H54 (cell line): ENCODE measurements around the gene CRYBB1.
A peak's percentile ranks its signal among the peaks of the same experiment; 100 is the strongest.

ENCODE experiments used
- DNase-seq: peaks from one replicate; pipeline ENCODE4 v3.0.0; 2011; ENCODE audit warnings: low spot score, mixed read lengths; ENCODE audit not compliant: insufficient read length
- FAIRE-seq: peaks from 3 replicates; lab custom pipeline; 2011; peaks lifted over from hg19 to GRCh38; lab: Jason Lieb, UNC
- POLR2A ChIP-seq: IDR thresholded peaks from 2 replicates; pipeline ENCODE4 v1.6.1; 2011; ENCODE audit warnings: low read depth, mild to moderate bottlenecking, low read length

Gene CRYBB1

DNA sequence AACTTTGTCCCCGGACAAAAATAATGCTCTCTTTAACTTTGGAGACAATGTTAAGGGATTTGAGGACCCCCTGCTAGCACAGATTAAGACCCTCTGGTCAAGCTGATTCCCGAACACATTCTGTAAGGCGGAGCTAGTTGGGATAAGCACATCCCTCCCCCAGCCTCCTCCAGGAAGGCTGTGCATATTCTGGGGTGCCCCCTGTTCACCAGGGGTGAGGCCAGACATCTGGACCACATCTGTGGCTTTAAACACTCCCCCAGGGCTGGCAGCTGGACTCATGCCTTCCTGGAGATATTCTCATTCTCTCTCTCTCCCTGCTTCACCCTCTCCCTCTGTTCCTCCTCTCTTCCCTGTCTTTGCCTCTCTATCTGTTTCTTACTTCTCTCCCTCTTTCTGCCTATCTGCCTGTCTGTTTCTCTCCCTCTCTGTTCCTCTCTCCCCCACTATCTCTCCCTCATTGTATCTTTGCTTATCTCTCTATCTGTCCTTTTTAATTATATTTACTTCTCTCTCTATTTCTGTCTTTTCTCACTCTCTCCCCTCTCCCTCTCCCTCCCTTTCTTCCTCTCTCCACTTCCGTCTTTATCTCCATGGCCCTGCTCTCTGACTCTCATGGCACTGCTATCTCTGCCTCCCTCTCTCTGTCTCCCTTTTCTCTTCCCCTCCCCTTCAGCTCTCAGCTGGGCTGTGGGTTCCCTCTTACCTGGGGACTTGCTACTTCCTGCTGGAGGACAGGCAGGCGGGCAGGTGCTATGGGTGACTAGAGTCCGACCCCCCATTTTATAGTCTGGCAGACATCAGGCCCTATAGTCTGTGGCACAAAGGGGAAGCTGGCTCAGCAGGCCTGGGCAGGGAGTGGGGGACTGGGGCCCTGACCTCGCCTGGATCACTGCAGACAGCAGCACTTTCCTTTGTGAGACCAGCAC lies at the start of gene CRYBB1:
Gene CRYBB1, minus strand, starts transcription at position 757 of the 929 bp plus-strand sequence. CDS start 1,708 bp downstream, outside the sequence.
- FAIRE-seq (no peak), DNase-seq (no peak)
- TF ChIP-seq POLR2A = no peak

DNA sequence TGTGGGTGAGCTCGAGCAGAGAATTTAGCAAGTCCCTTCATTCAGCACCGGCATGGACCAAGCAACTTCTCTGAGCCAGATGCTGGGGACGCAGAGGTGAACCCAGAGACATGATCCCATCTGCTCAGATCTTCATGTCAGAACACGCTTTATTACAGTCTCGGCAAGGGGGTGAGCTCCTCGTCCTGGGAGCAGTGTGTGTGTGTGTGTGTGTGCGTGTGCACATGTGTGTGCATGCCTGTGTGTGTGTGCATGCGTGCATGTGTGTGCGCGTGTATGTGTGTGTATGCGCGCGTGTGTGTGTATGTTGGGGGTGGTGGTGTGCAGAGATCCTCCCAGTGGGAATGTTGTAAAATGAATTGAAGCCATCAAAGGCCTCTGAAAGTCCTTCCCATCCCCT lies 49.3 kb upstream of the CRYBB1 start:
- DNase-seq (no peak), FAIRE-seq (no peak)
- TF ChIP-seq POLR2A = no peak

DNA sequence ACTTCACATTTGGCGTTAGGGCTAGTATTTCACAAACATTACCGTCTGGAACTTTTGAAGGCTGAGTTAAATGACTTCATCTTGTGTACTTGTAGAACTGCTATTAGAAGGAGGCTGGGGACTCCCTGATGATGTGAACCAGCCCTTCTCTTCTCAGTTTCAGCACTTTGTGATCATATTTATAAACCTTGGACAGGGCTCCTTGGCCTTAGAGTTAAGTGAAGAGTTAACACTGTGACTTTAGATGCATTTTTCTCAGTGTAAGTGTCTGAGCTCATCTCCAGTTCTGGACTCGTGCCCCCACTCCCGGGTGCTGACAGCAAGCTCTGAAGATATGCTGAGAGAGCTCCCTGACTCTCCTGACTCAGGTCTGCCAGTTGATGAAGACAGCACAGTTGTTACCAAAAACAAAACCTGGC lies 48.0 kb upstream of the CRYBB1 start:
- DNase-seq = no peak
- no peak for FAIRE-seq
- TF ChIP-seq POLR2A = no peak

DNA sequence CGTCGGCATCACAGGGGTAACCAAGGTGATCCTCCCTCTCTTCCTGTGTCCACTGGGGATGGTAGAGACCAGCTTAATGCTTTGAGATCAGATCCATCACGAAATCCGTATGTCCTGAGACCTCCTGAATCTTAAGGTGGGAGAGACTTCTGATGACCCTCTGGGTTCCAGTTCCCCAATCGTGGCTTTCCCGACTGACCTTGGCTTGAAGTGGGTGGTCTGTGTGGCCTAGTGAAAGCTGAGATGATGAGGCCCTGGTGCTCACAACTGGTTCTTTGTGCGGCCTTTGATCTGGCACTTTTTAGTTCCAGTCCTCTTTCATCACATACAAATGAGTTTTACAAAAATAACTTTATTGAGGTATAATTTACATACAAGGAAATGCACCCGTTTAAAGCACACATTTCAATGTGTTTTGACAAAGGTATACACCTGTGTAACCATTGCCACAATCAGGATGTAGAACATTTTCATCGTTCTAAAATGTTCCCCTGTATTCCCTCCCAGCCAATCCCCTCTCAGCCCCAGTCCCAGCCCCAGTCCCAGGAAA lies 45.6 kb upstream of the CRYBB1 start:
- FAIRE-seq (no peak), DNase-seq (no peak)
- TF ChIP-seq POLR2A = no peak

DNA sequence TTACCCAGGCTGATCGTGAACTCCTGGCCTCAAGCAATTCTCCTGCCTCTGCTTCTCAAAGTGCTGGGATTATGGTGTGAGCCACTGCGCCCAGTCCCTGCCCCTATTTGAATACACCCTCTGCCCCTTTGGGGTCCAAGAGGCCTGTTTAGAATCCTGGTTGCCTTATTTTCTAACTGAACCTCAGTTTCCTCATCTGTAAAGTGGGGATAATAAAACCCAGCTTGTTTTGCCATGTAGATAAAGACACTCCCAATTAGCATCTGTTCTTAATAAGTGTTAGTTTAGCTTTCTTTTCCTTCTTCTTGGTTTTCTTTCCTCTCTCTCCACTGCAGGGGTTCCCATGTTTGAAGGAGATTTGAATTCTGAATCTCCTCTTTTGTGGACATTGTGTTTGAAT lies 44.3 kb upstream of the CRYBB1 start:
- DNase-seq (no peak), FAIRE-seq (no peak)
- no peak for TF ChIP-seq POLR2A

DNA sequence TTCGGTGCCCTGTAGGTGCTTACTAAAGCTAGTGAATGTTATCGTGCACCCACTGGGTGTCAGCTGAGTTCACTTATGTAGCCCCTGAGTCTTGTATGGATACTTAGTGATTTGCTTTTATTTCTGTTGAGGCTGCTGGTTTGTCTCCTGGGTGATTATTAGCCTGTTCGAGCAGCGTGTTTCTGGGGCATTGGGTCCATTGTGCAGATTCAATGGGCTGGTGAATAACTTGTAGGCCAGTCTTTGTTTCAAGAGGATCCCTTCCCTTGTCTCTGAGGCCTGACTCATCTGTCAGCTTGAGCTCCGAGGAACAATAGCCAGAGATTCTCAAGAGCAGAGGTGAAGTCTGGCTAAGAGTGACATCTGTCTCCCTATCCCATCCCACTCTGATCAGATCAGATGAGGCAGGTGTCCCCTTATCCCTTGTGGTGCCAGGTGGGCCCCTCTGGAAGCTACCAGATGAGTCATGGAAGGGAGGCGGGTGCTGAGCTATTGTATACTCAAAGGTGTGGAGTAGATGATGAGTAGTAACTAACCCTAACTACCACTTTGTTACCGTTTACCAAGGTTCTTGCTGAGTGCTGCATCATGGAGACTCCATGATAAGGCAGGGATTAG lies 43.2 kb upstream of the CRYBB1 start:
- no peak for DNase-seq
- TF ChIP-seq POLR2A = no peak
- FAIRE-seq = no peak

DNA sequence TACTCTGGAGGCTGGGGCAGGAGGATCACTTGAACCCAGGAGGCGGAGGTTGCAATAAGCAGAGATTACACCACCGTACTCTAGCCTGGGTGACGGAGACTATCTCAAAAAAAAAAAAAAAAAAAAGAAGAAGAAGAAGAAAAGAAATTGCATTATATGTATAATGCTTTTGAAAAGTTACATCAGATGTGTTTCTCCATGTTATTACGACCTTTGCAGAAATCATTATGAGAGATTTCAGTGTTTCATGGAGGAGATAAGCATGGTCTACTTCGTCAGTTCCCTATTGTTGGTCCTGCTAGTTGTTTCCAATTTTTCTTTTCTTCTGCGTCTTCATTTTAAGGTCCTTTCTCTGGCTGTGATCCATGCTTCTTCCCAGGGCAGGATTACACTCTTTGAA lies 42.5 kb upstream of the CRYBB1 start:
- no peak for FAIRE-seq
- TF ChIP-seq POLR2A = no peak

DNA sequence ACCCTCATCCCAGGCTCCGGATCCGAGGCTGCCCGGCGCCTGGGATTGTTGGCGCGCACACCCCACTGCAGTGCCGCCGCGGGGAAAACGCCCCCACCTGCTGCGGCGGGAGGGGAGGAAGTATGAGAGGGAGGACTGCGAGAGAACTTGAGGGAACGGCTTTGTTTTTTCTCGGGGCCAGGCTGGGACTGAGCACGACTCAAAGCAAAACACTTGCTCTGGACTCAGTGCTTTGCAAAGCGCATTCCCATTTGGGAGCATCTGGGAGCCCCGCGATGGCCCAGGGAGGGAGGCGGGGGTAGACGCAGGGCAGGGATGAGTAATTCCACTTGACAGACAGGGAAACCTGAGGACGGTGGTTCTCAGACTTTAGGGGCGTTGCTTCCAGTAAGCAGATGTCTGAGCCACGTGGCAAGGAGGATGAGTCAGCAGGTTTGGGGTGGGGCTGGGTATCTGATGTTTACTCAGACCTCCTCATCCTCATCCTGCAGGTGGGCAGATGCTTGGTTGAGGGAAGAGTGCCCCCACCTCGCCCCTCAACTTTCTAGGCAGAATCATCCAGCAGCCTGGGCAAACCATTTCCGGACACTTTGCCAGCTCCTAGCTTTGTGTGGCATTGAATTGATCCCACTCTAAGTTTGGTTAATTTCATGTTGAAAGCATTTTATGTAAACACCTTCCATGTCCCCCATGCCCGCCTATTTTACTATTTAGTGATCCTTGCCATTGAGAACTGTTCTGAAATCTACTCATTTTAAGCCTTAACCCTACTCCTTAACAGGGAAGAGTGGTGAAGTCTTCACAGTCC lies 41.0 kb upstream of the CRYBB1 start:
- peak; percentile 82 for FAIRE-seq

More for the DNA sequence above, 42.5 kb upstream of the CRYBB1 start:
- no peak for DNase-seq

DNA sequence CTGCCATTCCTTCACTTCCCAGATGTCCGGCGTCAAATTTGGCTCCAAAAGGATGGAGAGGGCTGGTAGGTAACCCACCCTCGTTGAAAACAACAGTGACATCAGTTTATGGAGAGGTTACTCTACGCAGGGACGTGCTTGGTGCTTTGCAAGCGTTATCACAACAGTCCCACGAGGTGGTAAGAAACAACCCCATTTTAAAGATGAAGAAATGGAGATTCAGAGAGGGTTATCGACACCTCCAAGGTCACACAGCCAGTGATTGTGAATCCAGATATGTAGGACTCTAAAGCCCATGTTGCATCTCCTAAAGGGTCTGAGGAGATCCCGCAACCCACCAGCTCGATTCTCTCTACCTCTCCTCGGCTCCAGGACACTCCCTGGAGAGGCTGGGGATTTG lies 40.3 kb upstream of the CRYBB1 start:
- FAIRE-seq (no peak), DNase-seq (no peak)
- no peak for TF ChIP-seq POLR2A

More for the DNA sequence above, 41.0 kb upstream of the CRYBB1 start:
- DNase-seq = peak; percentile 75
- no peak for TF ChIP-seq POLR2A

DNA sequence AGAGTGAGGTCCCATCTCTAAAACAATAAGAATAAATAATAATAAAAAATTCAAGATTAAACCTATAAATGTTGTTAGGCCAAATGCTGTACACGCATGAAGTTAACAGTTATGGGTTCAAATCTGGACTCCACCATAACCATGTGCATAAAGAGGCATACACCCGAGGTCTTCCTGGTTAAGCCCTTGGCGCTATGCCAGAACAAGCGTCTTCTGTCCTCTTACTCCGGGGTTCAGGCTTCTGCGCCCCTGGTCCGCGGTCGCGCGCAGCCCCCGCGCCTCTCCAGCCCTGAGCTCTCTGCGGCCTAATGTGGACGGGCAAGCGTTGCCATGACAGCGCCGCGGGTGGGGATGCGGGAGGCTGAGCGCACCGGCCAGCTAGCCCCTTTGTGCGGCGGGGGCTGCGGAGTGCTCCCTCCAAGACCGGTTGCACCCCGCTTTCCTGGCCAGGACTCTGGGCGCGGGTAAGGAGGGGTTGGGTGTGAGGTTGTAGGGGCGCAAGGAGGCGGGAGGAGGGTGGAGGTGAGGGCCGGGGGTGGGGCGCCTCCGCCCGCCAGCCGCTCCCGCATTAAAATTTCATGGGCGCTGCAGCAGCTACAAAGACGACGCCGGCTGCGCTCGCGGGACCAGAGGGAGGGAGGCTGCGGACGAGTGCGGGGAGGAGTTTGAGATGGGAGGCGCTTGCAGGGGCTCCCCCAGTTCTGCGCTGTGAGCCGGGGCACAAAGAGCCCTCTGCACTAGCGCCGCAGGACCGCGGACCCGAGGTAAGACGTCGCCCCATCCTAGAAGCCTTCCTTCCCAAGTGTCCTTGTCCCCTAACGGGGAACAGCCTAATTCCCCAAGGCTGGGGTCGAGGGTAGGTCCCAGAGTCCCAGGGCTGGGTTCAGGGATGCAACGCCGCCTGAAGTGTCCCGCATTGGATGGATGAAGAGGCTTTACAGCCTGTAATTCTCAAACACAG lies 39.3 kb upstream of the CRYBB1 start, which contains the start of gene MIAT:
Gene MIAT, plus strand, starts transcription at position 698 of the 961 bp plus-strand sequence.
- no peak for TF ChIP-seq POLR2A
- no peak for FAIRE-seq
- no peak for DNase-seq

GRCh38 chr22:26651815-26652214 lies 34.0 kb upstream of the CRYBB1 start:
- TF ChIP-seq POLR2A = no peak
- DNase-seq = no peak
- FAIRE-seq = no peak

DNA sequence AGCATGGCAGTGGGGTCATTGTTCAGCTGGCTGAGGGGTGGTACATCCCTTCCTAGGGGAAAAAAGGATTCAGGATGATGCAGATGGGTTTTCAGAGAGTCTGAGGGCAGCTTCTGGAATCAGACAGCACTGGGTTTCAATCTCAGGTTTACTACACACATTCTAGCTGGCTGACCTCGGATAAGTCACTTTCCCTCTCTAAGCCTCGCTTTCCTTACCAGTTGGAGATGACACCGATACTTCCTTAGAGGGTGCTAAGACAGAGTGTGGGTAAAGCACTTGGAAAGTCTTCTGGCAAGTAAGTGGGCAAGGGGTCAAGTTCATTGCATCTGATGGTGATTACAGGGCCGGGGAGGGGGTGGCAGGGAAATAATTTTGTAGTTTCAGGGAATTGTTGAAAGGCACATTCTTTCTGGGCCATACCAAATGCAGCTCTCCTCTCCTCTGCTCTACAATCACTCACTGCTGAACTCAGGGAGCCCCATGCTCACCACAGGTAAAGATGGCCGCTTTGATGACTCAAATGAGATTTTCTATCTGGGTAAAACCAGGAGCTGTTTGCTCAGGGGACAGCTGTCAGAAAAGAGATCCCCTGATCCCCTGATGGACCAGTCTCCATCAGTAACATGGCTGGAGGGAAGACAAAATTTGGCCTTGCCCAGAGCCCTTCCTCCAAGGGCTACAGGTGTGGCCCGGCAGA lies 33.0 kb upstream of the CRYBB1 start:
- no peak for FAIRE-seq
- no peak for DNase-seq
- no peak for TF ChIP-seq POLR2A
